Measurements from ENCODE around the gene PAPSS1. TPM values are rescaled to one million over a fixed set of nuclear protein-coding genes. Genes with fewer than 3 reads are reported as not detected.

The PAPSS1 gene
- polyA plus RNA-seq, 1 donor from 2014 or later = 216 TPM

Other genes starting within 250 kb of the PAPSS1 start
- gene SGMS2, start 104.7 kb upstream of the PAPSS1 start, polyA plus RNA-seq = 0.15 TPM in 1 of 2 replicates, not detected in the other
- gene CYP2U1, start 211.3 kb upstream of the PAPSS1 start, polyA plus RNA-seq = 8.4 and 8.8 TPM in 2 replicates

Measured in neural cell (in vitro differentiated cells).